Psoas muscle (tissue), 8 donors: ENCODE results near the gene TRANK1. TPM values are rescaled to one million over a fixed set of nuclear protein-coding genes. Genes with fewer than 3 reads are reported as not detected.
"Not testable (repeated sequence)": the region's sequence is repeated elsewhere in the genome, so short reads cannot be mapped to it uniquely, and the experiment has no call there.

Experiments
- ATAC-seq, 4 donors: fragments of 200-7000 bp; cut with Tn5 transposase; one replicate each; pipeline ENCODE4 v1.9.1; 2020; ENCODE audit warnings: moderate library complexity in 3 of 4, mild to moderate bottlenecking in 2 of 4
- DNase-seq, 2 donors: peaks; one replicate each; pipeline ENCODE4 v3.0.0-alpha.2; 2020
- H3K27ac ChIP-seq: fragments of 200-600 bp; one replicate; pipeline ENCODE4 v1.8.0; 2022
- H3K27me3 ChIP-seq, 3 donors: fragments of 200-600 bp in 1 of 3; one replicate each; pipeline versions ENCODE4 v1.6.1 to v1.8.0; 2013 to 2022; ENCODE audit warnings: low read length in 2 of 3, mild to moderate bottlenecking in 2 of 3, moderate library complexity in 1 of 3; ENCODE audit not compliant: insufficient read depth in 3 of 3
- H3K36me3 ChIP-seq, 2 donors: fragments of 200-600 bp in 1 of 2; one replicate each; pipeline versions ENCODE4 v1.6.1 to v1.8.0; 2013 to 2022; ENCODE audit warnings: low read depth in 1 of 2, mild to moderate bottlenecking in 1 of 2, moderate library complexity in 1 of 2; ENCODE audit not compliant: insufficient read depth in 1 of 2
- H3K4me1 ChIP-seq: fragments of 200-600 bp; one replicate; pipeline ENCODE4 v1.8.0; 2022
- H3K4me3 ChIP-seq: fragments of 200-600 bp; one replicate; pipeline ENCODE4 v1.8.0; 2022; ENCODE audit warnings: mild to moderate bottlenecking
- H3K9me3 ChIP-seq: fragments of 200-600 bp; one replicate; pipeline ENCODE4 v1.8.0; 2022
- WGBS, 3 donors: extraction: QIAGEN DNeasy Blood & Tissue Kit; methylation state at CpG; one replicate each; pipeline versions ENCODE4 v1.1.6 to v1.1.7; 2013; 5-methylcytosine and 5-hydroxymethylcytosine counted together
- intact Hi-C, 2 donors: fragments of 100-400 bp; cut with DNase I; formaldehyde crosslinking; loops; one replicate each; pipeline versions ENCODE4 v1.11.0 to v1.14.2; 2022
- polyA plus RNA-seq, 3 donors: library from polyadenylated mRNA; stranded (reverse); fragments of 200-250 nt; gene quantifications; one replicate each; pipeline ENCODE4 v1.2.3, GENCODE V29; 2013
- total RNA-seq, 4 donors: library from RNA; stranded (reverse); fragmentation: NEBNext Ultra II Directional in 2 of 4; extraction: Animal tissue kit (Norgen Biotek cat#: 25700) in 2 of 4; gene quantifications; one replicate each; pipeline versions ENCODE4 v1.2.1 to v1.2.4, GENCODE V29; 2021 to 2023
- TF ChIP-seq, protein P1 (sequence below): fragments of 200-600 bp; IDR thresholded peaks from one replicate; pipeline ENCODE4 v1.8.0; 2022; ENCODE audit warnings: antibody characterized with exemption
- donor health status: healthy with polysubstance abuse.
- donor health status: DM: no; HTN: no; CAD: no; lungs with moderate emphysema.
- donor health status: Bipolar disorder and iron deficiency.
- donor health status: healthy.
- donor health status: DM: yes; HTN: yes; CAD: no.
- donor health status: DM: no; HTN: no; CAD: no.
- donor health status: DM: no; HTN: no; CAD: no.
- donor health status: DM: yes; HTN: yes; CAD: no.

TRANK1 gene
- total and polyA plus RNA-seq, 7 donors: 0.28 to 4.5 (median 0.63) TPM

DNA sequence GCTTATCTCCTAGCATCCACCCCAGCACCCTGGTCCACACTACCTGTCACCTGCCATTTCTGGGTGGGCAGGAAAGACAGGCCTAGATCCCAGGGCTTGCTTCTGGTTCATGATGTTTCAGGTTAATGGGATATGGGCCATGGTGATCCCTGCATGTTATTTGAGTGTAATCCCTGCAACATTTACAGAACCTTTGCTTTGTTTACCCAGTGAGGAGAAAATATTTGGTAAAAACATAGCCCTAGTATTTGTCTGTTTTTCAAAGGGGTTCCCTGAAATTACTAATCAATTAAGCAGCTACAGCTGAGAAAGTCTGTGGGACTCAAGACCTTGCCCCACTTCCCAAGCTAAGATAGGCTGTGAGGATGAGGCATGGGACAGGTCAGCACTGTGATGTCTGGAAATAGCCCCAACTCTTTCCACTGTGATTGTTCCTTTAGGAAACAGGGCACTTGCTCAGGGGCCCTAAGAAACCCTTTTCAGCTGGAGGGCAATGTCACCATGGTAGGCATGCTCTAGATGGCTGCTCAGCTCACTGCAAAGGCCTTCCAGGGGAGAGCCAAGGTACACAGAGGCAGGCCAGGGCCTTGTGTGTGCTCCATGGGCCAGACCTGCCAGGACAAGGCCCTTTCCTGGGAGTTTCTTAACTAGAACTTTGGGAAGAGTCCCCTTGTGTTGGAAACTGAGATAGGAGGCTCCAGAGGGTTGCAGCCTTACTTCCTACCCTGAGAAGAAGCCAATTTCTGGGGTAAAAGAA lies 11.1 kb downstream of the TRANK1 start:
- TF ChIP-seq, protein P1, sequence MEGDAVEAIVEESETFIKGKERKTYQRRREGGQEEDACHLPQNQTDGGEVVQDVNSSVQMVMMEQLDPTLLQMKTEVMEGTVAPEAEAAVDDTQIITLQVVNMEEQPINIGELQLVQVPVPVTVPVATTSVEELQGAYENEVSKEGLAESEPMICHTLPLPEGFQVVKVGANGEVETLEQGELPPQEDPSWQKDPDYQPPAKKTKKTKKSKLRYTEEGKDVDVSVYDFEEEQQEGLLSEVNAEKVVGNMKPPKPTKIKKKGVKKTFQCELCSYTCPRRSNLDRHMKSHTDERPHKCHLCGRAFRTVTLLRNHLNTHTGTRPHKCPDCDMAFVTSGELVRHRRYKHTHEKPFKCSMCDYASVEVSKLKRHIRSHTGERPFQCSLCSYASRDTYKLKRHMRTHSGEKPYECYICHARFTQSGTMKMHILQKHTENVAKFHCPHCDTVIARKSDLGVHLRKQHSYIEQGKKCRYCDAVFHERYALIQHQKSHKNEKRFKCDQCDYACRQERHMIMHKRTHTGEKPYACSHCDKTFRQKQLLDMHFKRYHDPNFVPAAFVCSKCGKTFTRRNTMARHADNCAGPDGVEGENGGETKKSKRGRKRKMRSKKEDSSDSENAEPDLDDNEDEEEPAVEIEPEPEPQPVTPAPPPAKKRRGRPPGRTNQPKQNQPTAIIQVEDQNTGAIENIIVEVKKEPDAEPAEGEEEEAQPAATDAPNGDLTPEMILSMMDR: no peak
- intact Hi-C loops: no loop called here
- no peak overlapping the region for H3K4me3 ChIP-seq
- no peaks in the 10 kb centered on the region for H3K4me1 ChIP-seq
- DNase-seq (no peak), ATAC-seq (no peak)
- no peaks in the 10 kb centered on the region for H3K27me3 ChIP-seq
- no peaks in the 10 kb centered on the region for H3K36me3 ChIP-seq
- no peaks in the 10 kb centered on the region for H3K9me3 ChIP-seq
- no peak overlapping the region for H3K27ac ChIP-seq

DNA sequence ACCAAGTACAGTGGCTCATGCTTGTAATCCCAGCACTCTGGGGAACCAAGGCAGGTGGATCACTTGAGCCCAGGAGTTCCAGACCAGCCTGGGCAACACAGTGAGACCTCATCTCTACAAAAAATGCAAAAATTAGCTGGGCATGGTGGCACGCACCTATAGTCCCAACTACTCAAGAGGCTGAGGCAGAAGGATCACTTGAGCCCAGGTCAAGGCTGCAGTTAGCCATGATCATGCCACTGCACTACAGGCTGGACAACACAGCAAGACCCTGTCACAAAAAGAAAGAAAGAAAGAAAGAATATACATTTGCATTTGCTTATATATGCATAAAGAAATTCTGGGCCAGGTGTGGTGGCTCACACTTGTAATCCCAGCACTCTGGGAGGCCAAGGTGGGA lies 13.4 kb downstream of the TRANK1 start:
- ATAC-seq, H3K36me3 ChIP-seq, H3K27me3 ChIP-seq, DNase-seq, H3K27ac ChIP-seq, H3K9me3 ChIP-seq, H3K4me3 ChIP-seq, H3K4me1 ChIP-seq, intact Hi-C loops: not testable (repeated sequence)
- WGBS, 3 donors: 93 to 98% (median 95%) methylated on average over 1 of the region's 1 CpG

DNA sequence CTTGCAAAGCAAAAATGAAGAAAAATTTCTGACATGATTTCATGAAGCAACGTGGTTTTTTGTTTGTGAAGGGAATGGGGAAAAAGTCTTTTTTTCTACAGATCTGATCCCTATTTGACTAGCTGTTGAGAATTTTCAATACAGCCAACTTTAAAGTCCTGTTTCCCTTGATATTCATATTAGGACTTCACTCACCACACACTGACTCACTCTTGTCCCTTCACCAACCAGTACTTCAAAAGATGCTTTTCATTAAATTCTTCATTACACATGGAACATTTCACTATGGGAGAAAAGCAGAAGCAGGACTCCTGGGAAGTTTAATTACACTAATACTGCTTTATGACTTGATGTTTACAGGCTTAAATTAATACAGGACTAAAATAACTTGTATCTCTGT lies 16.6 kb downstream of the TRANK1 start:
- H3K4me3 ChIP-seq: no peak overlapping the region
- 90 to 96% (median 92%) methylated on average over 1 of the region's 1 CpG for WGBS, 3 donors

DNA sequence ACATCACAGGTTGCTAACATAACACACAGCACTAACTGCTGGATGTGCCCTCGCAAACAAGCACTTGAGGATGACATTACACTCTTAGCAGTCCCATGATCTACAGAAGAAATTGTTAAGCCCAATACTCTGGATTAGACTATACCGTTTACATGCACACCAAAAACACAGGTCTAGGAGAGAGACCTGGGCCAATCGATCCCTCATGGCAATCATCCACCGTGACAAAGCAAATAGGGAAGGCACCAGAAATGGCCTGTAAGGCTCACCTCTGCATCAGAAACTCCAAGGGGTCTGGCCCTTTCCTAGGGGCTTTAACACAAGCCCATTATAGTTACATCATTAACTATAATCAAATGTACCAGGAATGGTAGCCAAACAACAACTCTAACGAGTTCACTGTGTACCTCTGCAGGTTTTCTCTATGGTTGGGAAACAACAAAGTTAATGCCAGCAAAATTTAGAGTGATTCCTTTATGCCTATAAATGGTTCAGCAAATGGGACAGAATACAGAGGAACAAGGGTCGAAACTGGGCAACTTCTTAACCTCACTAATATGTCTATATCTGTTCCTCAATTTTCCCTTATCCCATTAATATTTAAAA lies 18.5 kb downstream of the TRANK1 start:
- H3K27ac ChIP-seq: no peak overlapping the region
- DNase-seq (no peak), ATAC-seq (no peak)
- 66 to 72% (median 68%) methylated on average over 6 of the region's 6 CpGs for WGBS, 3 donors
- no peak overlapping the region for H3K4me3 ChIP-seq
- H3K4me1 ChIP-seq: no peaks in the 10 kb centered on the region
- intact Hi-C loops: no loop called here
- H3K36me3 ChIP-seq: no peaks in the 10 kb centered on the region
- no peaks in the 10 kb centered on the region for H3K27me3 ChIP-seq
- H3K9me3 ChIP-seq: no peaks in the 10 kb centered on the region
- TF ChIP-seq, protein P1: no peak

More for the DNA sequence above, 16.6 kb downstream of the TRANK1 start:
- no peaks in the 10 kb centered on the region for H3K4me1 ChIP-seq
- no peak overlapping the region for H3K27ac ChIP-seq
- intact Hi-C loops: no loop called here
- ATAC-seq: no peak
- TF ChIP-seq, protein P1: no peak
- H3K36me3 ChIP-seq: no peaks in the 10 kb centered on the region
- H3K27me3 ChIP-seq: no peaks in the 10 kb centered on the region
- H3K9me3 ChIP-seq: no peaks in the 10 kb centered on the region
- no peak for DNase-seq

DNA sequence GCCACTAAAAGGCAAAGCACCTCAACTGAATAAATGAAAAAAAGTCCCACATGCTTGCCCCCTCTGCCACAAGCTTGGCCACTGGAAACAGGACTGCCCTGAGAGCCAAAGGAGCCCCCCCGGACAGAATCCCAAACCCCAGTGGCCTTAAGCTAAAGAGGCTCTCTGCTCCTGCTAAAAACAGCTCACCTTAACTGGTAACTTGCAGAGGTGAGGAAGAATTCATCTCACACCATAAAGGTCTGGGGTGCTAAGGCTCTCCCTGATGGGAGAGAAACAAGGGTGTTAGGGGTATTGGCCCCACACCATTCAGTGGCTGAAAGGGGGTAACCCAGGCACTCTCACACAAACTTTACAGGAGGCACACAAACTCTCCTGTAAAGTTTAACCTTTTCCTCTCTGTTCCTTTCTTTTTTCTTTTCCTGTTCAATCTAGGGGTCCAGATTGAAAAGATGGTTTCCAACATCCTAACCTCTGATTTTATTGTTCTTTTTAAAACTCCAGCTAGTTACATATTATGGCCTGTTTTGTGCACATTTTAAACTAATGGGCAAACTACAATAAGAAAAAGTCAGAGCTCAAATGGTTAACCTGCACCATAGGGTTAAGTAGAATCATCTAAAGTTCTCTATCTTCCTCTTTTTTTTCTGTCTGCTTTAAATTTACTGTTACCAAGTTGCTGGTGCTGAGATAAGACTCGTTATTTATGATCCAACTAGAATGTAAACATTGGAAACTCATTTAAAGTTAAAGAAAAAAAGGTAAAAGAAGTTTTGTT lies 19.9 kb downstream of the TRANK1 start:
- no peak overlapping the region for H3K27ac ChIP-seq
- no peak for DNase-seq
- WGBS, 3 donors: 56 to 63% (median 58%) methylated on average over 2 of the region's 2 CpGs
- H3K4me1 ChIP-seq: no peaks in the 10 kb centered on the region
- no peak overlapping the region for H3K4me3 ChIP-seq
- no peak for ATAC-seq
- TF ChIP-seq, protein P1: no peak
- intact Hi-C loops: no loop called here
- no peaks in the 10 kb centered on the region for H3K27me3 ChIP-seq
- H3K9me3 ChIP-seq: no peaks in the 10 kb centered on the region
- H3K36me3 ChIP-seq: no peaks in the 10 kb centered on the region
